Stimulated activated CD8-positive, alpha-beta memory T cell treated with anti-CD3 and anti-CD28 coated beads, Interleukin-7, amount 100 ng/mL, for 4 hours (primary cell): ENCODE results near the gene PXK.
A peak's percentile ranks its signal among the peaks of the same experiment; 100 is the strongest.

ENCODE experiments used
- DNase-seq, 2 donors: peaks; one replicate each; pipeline ENCODE4 v3.0.0-alpha.2; 2020; ENCODE audit warnings: low read depth in 2 of 2

Gene PXK

GRCh38 chr3:58383904-58384303 is 51.2 kb downstream of the PXK start:
- DNase-seq: no peak

- no peak for DNase-seq
Measured at GRCh38 chr3:58384381-58385090, 51.8 kb downstream of the PXK start.

GRCh38 chr3:58386626-58387365 is 54.1 kb downstream of the PXK start:
- no peak for DNase-seq

- DNase-seq: no peak
Measured at GRCh38 chr3:58387650-58388546, 55.2 kb downstream of the PXK start.

GRCh38 chr3:58388550-58389091 is 55.9 kb downstream of the PXK start:
- DNase-seq: no peak

- no peak for DNase-seq
Measured at GRCh38 chr3:58391156-58391865, 58.6 kb downstream of the PXK start.

- no peak for DNase-seq
Measured at GRCh38 chr3:58392181-58392580, 59.5 kb downstream of the PXK start.

- DNase-seq: no peak
Measured at GRCh38 chr3:58394339-58394738, 61.6 kb downstream of the PXK start.

- DNase-seq: no peak
Measured at GRCh38 chr3:58398669-58399333, 66.1 kb downstream of the PXK start.

GRCh38 chr3:58403513-58404109 is 70.9 kb downstream of the PXK start:
- no peak for DNase-seq

GRCh38 chr3:58404396-58404795 is 71.7 kb downstream of the PXK start:
- DNase-seq: no peak

GRCh38 chr3:58408906-58409305 is 76.2 kb downstream of the PXK start:
- DNase-seq: no peak

- no peak for DNase-seq
Measured at GRCh38 chr3:58409663-58410062, 77.0 kb downstream of the PXK start.

- DNase-seq: no peak
Measured at GRCh38 chr3:58411036-58411435, 78.3 kb downstream of the PXK start.

- no peak for DNase-seq
Measured at GRCh38 chr3:58411851-58412830, 79.4 kb downstream of the PXK start.

- peak in 1 of 2 donors; percentile 16 for DNase-seq
Measured at GRCh38 chr3:58414538-58415197, 82.0 kb downstream of the PXK start.

- DNase-seq: no peak
Measured at GRCh38 chr3:58416191-58416590, 83.5 kb downstream of the PXK start.

- DNase-seq: no peak
Measured at GRCh38 chr3:58417075-58417474, 84.4 kb downstream of the PXK start.

GRCh38 chr3:58418227-58418626 is 85.5 kb downstream of the PXK start:
- DNase-seq: no peak
